ENCODE data around the gene KRTAP19-5.

DNA sequence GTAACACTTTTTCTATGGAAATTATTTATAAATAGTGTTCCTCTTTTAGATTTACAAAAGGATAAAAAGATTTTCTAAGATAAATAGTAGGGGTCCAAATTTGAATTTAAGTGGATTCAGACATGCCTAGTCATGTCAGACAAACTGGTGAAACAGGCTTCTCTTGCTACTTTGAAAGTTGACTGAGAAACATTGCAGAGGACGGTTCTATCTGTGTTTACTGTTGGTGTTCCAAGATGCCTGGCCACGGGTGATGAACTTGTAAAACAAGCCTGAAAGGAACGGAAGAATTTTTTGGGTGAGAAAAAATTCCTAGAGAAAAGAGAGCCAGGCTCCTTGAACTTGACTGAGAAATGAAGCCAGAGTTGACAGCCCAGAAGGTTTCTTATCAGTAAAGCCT is 23.9 kb downstream of the KRTAP19-5 start:
- TF ChIP-seq CTCF (conservative IDR thresholded peaks at IDR 0.05; ENCODE audit: low read length): no peak
- TF ChIP-seq EZH2phosphoT487 (IDR thresholded peaks at IDR 0.05; ENCODE audit: borderline replicate concordance): no peak

Data from Loucy (cell line).